IMR-90 (cell line): ENCODE measurements around the gene DYNLRB2. TPM values are rescaled to one million over a fixed set of nuclear protein-coding genes. Genes with fewer than 3 reads are reported as not detected.

Experiments used
- ATAC-seq: fragments of 200-7000 bp; cut with Tn5 transposase; 2 replicates; pipeline ENCODE4 v1.9.1; 2020; ENCODE audit warnings: low read depth, mild to moderate bottlenecking, moderate library complexity
- BruUV-seq: library from RNA; stranded (reverse); fragments of 400-500 nt; replicated peaks from 2 replicates; lab custom pipeline; 2021; lab: Mats Ljungman, UMichigan
- CTCF ChIA-PET: fragments of 300-600 bp; formaldehyde crosslinking; extraction: SDS; loops from one replicate; lab custom pipeline; 2021; ENCODE audit warnings: antibody characterized with exemption; lab: Yijun Ruan, JAX
- POLR2A ChIA-PET: fragments of 300-600 bp; sonication (Branson Sonifier 250); formaldehyde crosslinking; loops from one replicate; lab custom pipeline; 2022; ENCODE audit warnings: antibody characterized with exemption; ENCODE audit not compliant: unreplicated experiment; lab: Charles Lee
- DNase-seq: peaks from one replicate; pipeline ENCODE4 v3.0.0; 2013
- H2AFZ ChIP-seq: replicated peaks from 2 replicates; pipeline ENCODE3; 2013; ENCODE audit warnings: low read length, mild to moderate bottlenecking; ENCODE audit not compliant: poor library complexity
- H2AK5ac ChIP-seq: 2 replicates; pipeline ENCODE4 v1.6.1; 2013; ENCODE audit warnings: low read depth, low read length, inconsistent platforms
- H2AK9ac ChIP-seq: replicated peaks from 2 replicates; pipeline ENCODE3; 2013; ENCODE audit warnings: mild to moderate bottlenecking, low read depth, low read length, moderate library complexity; ENCODE audit not compliant: poor library complexity
- H2BK120ac ChIP-seq: 2 replicates; pipeline ENCODE4 v1.6.1; 2013; ENCODE audit warnings: low read depth, low read length, inconsistent platforms
- H2BK15ac ChIP-seq: 3 replicates; pipeline ENCODE4 v1.6.1; 2013; ENCODE audit warnings: low read depth, low read length, inconsistent platforms
- H2BK20ac ChIP-seq: 2 replicates; pipeline ENCODE4 v1.6.1; 2013; ENCODE audit warnings: low read depth, mild to moderate bottlenecking, inconsistent platforms, low read length, moderate library complexity
- H2BK5ac ChIP-seq: 2 replicates; pipeline ENCODE4 v1.6.1; 2013; ENCODE audit warnings: mild to moderate bottlenecking, low read depth, low read length, inconsistent platforms; ENCODE audit not compliant: poor library complexity, severe bottlenecking
- H3K14ac ChIP-seq: replicated peaks from 2 replicates; pipeline ENCODE4 v1.6.1; 2013; ENCODE audit warnings: low read depth, low read length, inconsistent platforms
- H3K18ac ChIP-seq: 2 replicates; pipeline ENCODE4 v1.6.1; 2013; ENCODE audit warnings: low read depth, low read length, control low read depth
- H3K23ac ChIP-seq: 2 replicates; pipeline ENCODE4 v1.6.1; 2013; ENCODE audit warnings: low read depth, low read length, inconsistent platforms
- H3K27ac ChIP-seq: 2 replicates; pipeline ENCODE4 v1.5.1; 2013; ENCODE audit warnings: mild to moderate bottlenecking, control low read depth, low read length; ENCODE audit not compliant: insufficient read depth
- H3K27me3 ChIP-seq: 2 replicates; pipeline ENCODE4 v1.6.1; 2013; ENCODE audit warnings: low read length; ENCODE audit not compliant: control insufficient read depth, insufficient read depth
- H3K36me3 ChIP-seq: 2 replicates; pipeline ENCODE4 v1.6.1; 2013; ENCODE audit warnings: low read length, mixed read lengths; ENCODE audit not compliant: control insufficient read depth, insufficient read depth
- H3K4ac ChIP-seq: 2 replicates; pipeline ENCODE4 v1.6.1; 2013; ENCODE audit warnings: low read depth, low read length, inconsistent platforms
- H3K4me1 ChIP-seq: 2 replicates; pipeline ENCODE4 v1.6.1; 2013; ENCODE audit warnings: low read length, mixed read lengths; ENCODE audit not compliant: control insufficient read depth, insufficient read depth
- H3K4me2 ChIP-seq: 2 replicates; pipeline ENCODE4 v1.6.1; 2013; ENCODE audit warnings: low read depth, mild to moderate bottlenecking, control low read depth, low read length, moderate library complexity
- H3K4me3 ChIP-seq: 2 replicates; pipeline ENCODE4 v1.5.1; 2013; ENCODE audit warnings: low read depth, mild to moderate bottlenecking, control low read depth, low read length, moderate library complexity; ENCODE audit not compliant: insufficient read depth
- H3K56ac ChIP-seq: 2 replicates; pipeline ENCODE4 v1.6.1; 2013; ENCODE audit warnings: low read length, inconsistent platforms; ENCODE audit not compliant: insufficient read depth; ENCODE audit errors: extremely low read depth
- H3K79me1 ChIP-seq, 2 experiments: 2 replicates each; pipeline ENCODE4 v1.6.1; 2013; ENCODE audit warnings: low read length in 2 of 2, inconsistent platforms in 1 of 2, low read depth in 1 of 2
- H3K9ac ChIP-seq: 2 replicates; pipeline ENCODE4 v1.6.1; 2013; ENCODE audit warnings: low read depth, low read length, control low read depth
- H3K9me1 ChIP-seq: 2 replicates; pipeline ENCODE4 v1.6.1; 2013; ENCODE audit warnings: low read length, inconsistent platforms; ENCODE audit not compliant: insufficient read depth
- H3K9me3 ChIP-seq: 2 replicates; pipeline ENCODE4 v1.6.1; 2013; ENCODE audit warnings: low read length; ENCODE audit not compliant: control insufficient read depth, insufficient read depth
- H4K20me1 ChIP-seq: 2 replicates; pipeline ENCODE4 v1.6.1; 2013; ENCODE audit warnings: low read length, inconsistent platforms; ENCODE audit not compliant: insufficient read depth
- H4K5ac ChIP-seq: 2 replicates; pipeline ENCODE4 v1.6.1; 2013; ENCODE audit warnings: mild to moderate bottlenecking, low read depth, low read length, control low read depth
- H4K8ac ChIP-seq, 2 experiments: 2 replicates each; pipeline ENCODE4 v1.6.1; 2013; ENCODE audit warnings: low read depth in 2 of 2, low read length in 2 of 2, control low read depth in 1 of 2, inconsistent platforms in 1 of 2
- H4K91ac ChIP-seq: 2 replicates; pipeline ENCODE4 v1.6.1; 2013; ENCODE audit warnings: low read depth, low read length, inconsistent platforms; ENCODE audit not compliant: insufficient read depth
- BHLHE40 ChIP-seq: fragments of 150-350 bp; IDR thresholded peaks from 2 replicates; pipeline ENCODE4 v1.6.1; 2016; ENCODE audit warnings: mild to moderate bottlenecking, low read depth, low read length
- CHD1 ChIP-seq: IDR thresholded peaks from 2 replicates; pipeline ENCODE4 v1.6.1; 2012; ENCODE audit warnings: low read depth, low read length, improper control_type of control experiment
- MAFK ChIP-seq: IDR thresholded peaks from 2 replicates; pipeline ENCODE4 v1.6.1; 2012; ENCODE audit warnings: low read depth, low read length, improper control_type of control experiment
- MAZ ChIP-seq: IDR thresholded peaks from 2 replicates; pipeline ENCODE4 v1.6.1; 2012; ENCODE audit warnings: low read depth, mild to moderate bottlenecking, low read length, improper control_type of control experiment, moderate library complexity, borderline replicate concordance
- MXI1 ChIP-seq: IDR thresholded peaks from 2 replicates; pipeline ENCODE4 v1.6.1; 2012; ENCODE audit warnings: low read depth, mild to moderate bottlenecking, low read length, moderate library complexity, borderline replicate concordance
- NFE2L2 ChIP-seq: fragments of 150-350 bp; IDR thresholded peaks from 2 replicates; pipeline ENCODE4 v1.6.1; 2016; ENCODE audit warnings: low read depth, mild to moderate bottlenecking, low read length
- RAD21 ChIP-seq: IDR thresholded peaks from 2 replicates; pipeline ENCODE4 v1.6.1; 2012; ENCODE audit warnings: low read length, improper control_type of control experiment
- RCOR1 ChIP-seq: IDR thresholded peaks from 2 replicates; pipeline ENCODE4 v1.6.1; 2012; ENCODE audit warnings: mild to moderate bottlenecking, low read length, improper control_type of control experiment; ENCODE audit not compliant: insufficient replicate concordance
- RFX5 ChIP-seq: IDR thresholded peaks from 2 replicates; pipeline ENCODE4 v1.8.0; 2012; ENCODE audit warnings: low read depth, mild to moderate bottlenecking, low read length, moderate library complexity
- dilution Hi-C: fragments of 300-500 bp; cut with HindIII; formaldehyde crosslinking; loops from one replicate; pipeline ENCODE4 v1.14.3; 2018; ENCODE audit warnings: low sequenced_read_pairs; ENCODE audit not compliant: unreplicated experiment
- in situ Hi-C: fragments of 300-500 bp; cut with MboI; formaldehyde crosslinking; loops from 3 replicates; pipeline ENCODE4 v1.14.3; 2019; ENCODE audit warnings: low sequenced_read_pairs, inconsistent platforms, mixed read lengths
- intact Hi-C: fragments of 100-400 bp; cut with micrococcal nuclease; formaldehyde crosslinking; loops from 2 replicates; pipeline ENCODE4 v1.10.0; 2022
- polyA plus RNA-seq, 3 experiments: library from polyadenylated mRNA; depleted of rRNA; stranded (reverse); fragments of >200 nt; gene quantifications; 2 replicates each; pipeline ENCODE4 v1.2.3, GENCODE V29; 2012; ENCODE audit warnings: low replicate concordance in 1 of 3
- total RNA-seq: library from RNA; depleted of rRNA; stranded (reverse); fragments of >200 nt; gene quantifications from 2 replicates; pipeline ENCODE4 v1.2.3, GENCODE V29; 2012

The DYNLRB2 gene
- total and polyA plus RNA-seq, 2 of the 4 experiments (the other 2 are of a cell fraction), result not detected

DNA sequence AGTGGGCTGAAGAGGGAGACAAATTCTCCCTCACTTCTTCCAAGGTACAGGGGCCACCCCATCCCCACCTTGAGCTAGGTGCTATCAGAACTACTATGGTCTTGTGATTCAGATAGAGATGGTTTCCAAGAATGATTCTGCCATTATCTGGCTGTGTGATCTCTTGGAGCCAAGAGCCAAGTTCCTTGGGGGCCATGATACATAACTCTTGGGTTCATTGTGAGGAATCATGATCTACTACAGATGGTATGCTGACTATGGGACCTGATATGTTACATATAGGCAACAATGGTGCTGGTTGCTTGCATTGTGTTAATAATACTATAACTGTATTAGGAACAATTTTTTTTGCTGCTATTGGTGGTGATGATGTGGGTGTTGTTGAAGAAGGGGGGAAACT lies 45.7 kb downstream of the DYNLRB2 start:
- ChIA-PET CTCF (no interaction called here), POLR2A (no interaction called here)
- Histone ChIP-seq H2AK5ac (no peak overlapping the region), H2BK5ac (no peak overlapping the region), H3K36me3 (no peaks in the 10 kb centered on the region), H2BK120ac (no peak overlapping the region), H3K23ac (no peak overlapping the region), H3K4me2 (no peak overlapping the region), H2AFZ (no peak overlapping the region), H3K9me3 (no peaks in the 10 kb centered on the region; the same call in 1 of the 2 replicates), H3K9ac (no peak overlapping the region), H4K91ac (no peak overlapping the region), H4K8ac (no peak overlapping the region), H3K9me1 (no peaks in the 10 kb centered on the region), H3K56ac (no peak overlapping the region), H3K79me1 (no peaks in the 10 kb centered on the region), H3K4me3 (no peak overlapping the region), H3K27ac (no peak overlapping the region), H2AK9ac (no peak overlapping the region), H2BK15ac (no peak overlapping the region), H2BK20ac (no peak overlapping the region), H3K27me3 (no peaks in the 10 kb centered on the region), H3K4ac (no peak overlapping the region), H3K14ac (no peak overlapping the region), H3K18ac (no peak overlapping the region), H4K5ac (no peak overlapping the region), H4K20me1 (no peaks in the 10 kb centered on the region), H3K4me1 (no peaks in the 10 kb centered on the region; the same call in 1 of the 2 replicates)
- TF ChIP-seq CHD1, result no peak
- TF ChIP-seq RFX5, result no peak
- no peak for TF ChIP-seq RAD21
- TF ChIP-seq MXI1, result no peak
- TF ChIP-seq RCOR1, result no peak
- TF ChIP-seq MAFK, result no peak
- TF ChIP-seq MAZ, result no peak
- no peak for TF ChIP-seq NFE2L2
- no peak for TF ChIP-seq BHLHE40
- in situ Hi-C loops (no loop called here), intact Hi-C loops (no loop called here), dilution Hi-C loops (no loop called here)
- BruUV-seq, result no TSS peak
- peak; percentile 7 for DNase-seq
- no peak for ATAC-seq
